ENCODE data around the gene GZMM. TPM values are rescaled to one million over a fixed set of nuclear protein-coding genes. Genes with fewer than 3 reads are reported as not detected.

GZMM gene
- total and polyA plus RNA-seq, 12 donors, result 0.35 to 2.4 (median 1.2) TPM; not detected in 4

DNA sequence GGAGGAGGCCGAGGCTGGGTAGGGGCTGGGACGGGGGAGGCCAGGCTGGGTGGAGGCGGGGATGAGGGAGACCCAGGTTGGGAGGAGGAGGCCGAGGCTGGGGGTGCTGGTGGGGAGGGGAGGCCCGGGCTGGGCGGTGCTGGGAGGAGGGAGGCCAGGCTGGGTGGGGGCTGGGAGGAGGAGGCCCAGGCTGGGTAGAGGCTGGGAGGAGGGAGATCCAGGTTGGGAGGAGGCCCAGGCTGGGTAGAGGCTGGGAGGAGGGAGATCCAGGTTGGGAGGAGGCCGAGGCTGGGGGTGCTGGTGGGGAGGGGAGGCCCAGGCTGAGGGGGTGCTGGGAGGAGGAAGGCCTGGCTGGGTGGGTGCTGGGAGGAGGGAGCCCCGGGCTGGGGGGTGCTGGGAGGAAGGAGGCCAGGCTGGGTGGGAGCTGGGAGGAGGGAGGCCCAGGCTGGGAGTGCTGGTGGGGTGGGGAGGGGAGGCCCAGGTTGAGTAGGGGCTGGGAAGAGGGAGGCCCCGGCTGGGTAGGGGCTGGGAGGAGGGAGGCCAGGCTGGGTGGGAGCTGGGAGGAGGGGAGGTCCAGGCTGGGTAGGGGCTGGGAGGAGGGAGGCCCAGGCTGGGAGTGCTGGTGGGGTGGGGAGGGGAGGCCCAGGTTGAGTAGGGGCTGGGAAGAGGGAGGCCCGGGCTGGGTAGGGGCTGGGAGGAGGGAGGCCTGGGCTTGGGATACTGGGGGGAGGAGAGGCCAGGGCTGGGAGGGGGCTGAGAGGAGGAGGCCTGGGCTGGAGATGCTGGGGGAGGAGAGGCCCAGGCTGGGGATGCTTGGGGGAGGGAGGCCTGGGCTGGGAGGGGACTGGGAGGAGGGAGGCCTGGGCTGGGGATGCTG is 25.9 kb upstream of the GZMM start:
- H3K27ac ChIP-seq, result no peak overlapping the region
- WGBS, 4 donors, result 47 to 60% (median 54%) methylated on average over 1 to 10 of the region's 10 CpGs
- no peaks in the 10 kb centered on the region for H3K9me3 ChIP-seq (replicated peaks in 1 of 3)
- intact Hi-C loops (cut with DNase I), result no loop called here
- no peaks in the 10 kb centered on the region for H3K36me3 ChIP-seq (replicated peaks in 1 of 2)
- H3K4me3 ChIP-seq, result no peak overlapping the region
- TF ChIP-seq POLR2A (IDR thresholded peaks at IDR 0.05), result no peak
- TF ChIP-seq CTCF (IDR thresholded peaks at IDR 0.05), result no peak
- DNase-seq, result no peak
- no peaks in the 10 kb centered on the region for H3K4me1 ChIP-seq (replicated peaks in 1 of 2)
- no peaks in the 10 kb centered on the region for H3K27me3 ChIP-seq

DNA sequence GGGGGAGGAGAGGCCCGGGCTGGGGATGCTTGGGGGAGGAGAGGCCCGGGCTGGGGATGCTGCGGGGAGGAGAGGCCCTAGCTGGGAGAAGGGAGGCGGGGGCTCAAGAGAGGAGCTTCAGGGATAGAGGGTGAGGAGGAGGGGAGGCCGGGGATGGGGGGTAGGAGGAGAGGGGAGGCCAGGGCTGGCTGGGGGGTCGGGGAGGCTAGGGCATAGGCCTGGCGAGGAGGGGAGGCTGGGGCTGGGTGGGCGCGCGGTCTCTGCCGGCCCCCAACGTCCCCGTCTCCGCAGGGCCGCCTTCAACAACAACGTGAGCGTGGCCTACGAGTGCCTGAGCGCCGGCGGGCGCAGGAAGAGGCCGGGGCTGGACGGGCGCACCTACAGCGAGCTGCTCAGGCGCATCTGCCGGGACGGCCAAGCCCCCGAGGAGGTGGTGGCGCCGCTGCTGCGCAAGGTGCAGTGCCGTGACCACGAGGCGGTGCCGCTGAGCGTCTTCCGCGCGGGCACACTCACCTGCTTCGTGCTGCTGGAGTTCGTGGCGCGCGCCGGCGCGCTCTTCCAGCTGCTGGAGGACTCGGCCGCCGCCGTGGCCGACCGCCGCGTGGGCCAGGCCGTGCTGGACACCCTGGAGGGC is 25.1 kb upstream of the GZMM start:
- Histone ChIP-seq H3K36me3 (replicated peaks in 1 of 2) (no peaks in the 10 kb centered on the region), H3K4me1 (replicated peaks in 1 of 2) (no peaks in the 10 kb centered on the region), H3K27me3 (no peaks in the 10 kb centered on the region), H3K27ac (no peak overlapping the region), H3K4me3 (no peak overlapping the region), H3K9me3 (replicated peaks in 1 of 3) (no peaks in the 10 kb centered on the region)
- no peak for TF ChIP-seq POLR2A (IDR thresholded peaks at IDR 0.05)
- no peak for TF ChIP-seq CTCF (IDR thresholded peaks at IDR 0.05)
- 15 to 37% (median 28%) methylated on average over 13 to 58 of the region's 58 CpGs for WGBS, 4 donors
- intact Hi-C loops (cut with DNase I), result no loop called here
- no peak for DNase-seq

DNA sequence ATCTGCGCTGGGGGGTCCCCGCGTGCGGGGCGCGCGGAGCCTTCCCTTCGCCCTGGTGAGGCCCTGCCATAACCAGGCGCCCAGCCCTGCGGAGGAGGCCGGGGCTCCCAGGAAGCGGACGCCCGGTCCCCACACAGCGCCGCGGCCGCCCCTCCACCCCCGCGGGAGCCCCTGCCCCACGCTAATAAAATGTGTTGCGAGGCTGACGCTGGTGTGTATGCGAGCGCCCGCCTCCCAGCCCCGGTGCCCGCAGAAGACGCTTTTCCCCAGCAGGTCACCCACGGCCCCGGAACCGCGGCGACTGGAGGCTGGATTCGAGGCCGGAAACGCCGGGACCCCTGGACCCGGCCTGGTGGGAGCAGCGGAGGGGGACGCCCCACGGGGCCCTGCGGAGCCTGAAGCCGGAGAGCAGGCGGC is 24.4 kb upstream of the GZMM start:
- Histone ChIP-seq H3K27me3 (no peaks in the 10 kb centered on the region), H3K9me3 (replicated peaks in 1 of 3) (no peaks in the 10 kb centered on the region), H3K27ac (no peak overlapping the region), H3K36me3 (replicated peaks in 1 of 2) (no peaks in the 10 kb centered on the region), H3K4me3 (no peak overlapping the region), H3K4me1 (replicated peaks in 1 of 2) (no peaks in the 10 kb centered on the region)
- no peak for DNase-seq
- TF ChIP-seq POLR2A (IDR thresholded peaks at IDR 0.05) (no peak), CTCF (IDR thresholded peaks at IDR 0.05) (no peak)
- intact Hi-C loops (cut with DNase I), result no loop called here
- WGBS, 4 donors, result 78 to 91% (median 82%) methylated on average over 11 to 45 of the region's 45 CpGs

GRCh38 chr19:522726-523125 is 21.1 kb upstream of the GZMM start:
- Histone ChIP-seq H3K9me3 (replicated peaks in 1 of 3) (no peaks in the 10 kb centered on the region), H3K27ac (no peak overlapping the region)
- WGBS, 4 donors, result 78 to 92% (median 91%) methylated on average over 4 to 12 of the region's 12 CpGs

More at GRCh38 chr19:522726-523125, 21.1 kb upstream of the GZMM start:
- Histone ChIP-seq H3K4me1 (replicated peaks in 1 of 2) (no peaks in the 10 kb centered on the region), H3K4me3 (no peak overlapping the region), H3K27me3 (no peaks in the 10 kb centered on the region), H3K36me3 (replicated peaks in 1 of 2) (no peaks in the 10 kb centered on the region)
- TF ChIP-seq POLR2A (IDR thresholded peaks at IDR 0.05) (no peak), CTCF (IDR thresholded peaks at IDR 0.05) (no peak)
- intact Hi-C loops (cut with DNase I), result no loop called here
- no peak for DNase-seq

Measured in adrenal gland (tissue), 12 donors.